ENCODE data around the gene TBC1D22A.

- TF ChIP-seq POLR2A (IDR thresholded peaks at IDR 0.05), result no peak
- TF ChIP-seq, protein P1, sequence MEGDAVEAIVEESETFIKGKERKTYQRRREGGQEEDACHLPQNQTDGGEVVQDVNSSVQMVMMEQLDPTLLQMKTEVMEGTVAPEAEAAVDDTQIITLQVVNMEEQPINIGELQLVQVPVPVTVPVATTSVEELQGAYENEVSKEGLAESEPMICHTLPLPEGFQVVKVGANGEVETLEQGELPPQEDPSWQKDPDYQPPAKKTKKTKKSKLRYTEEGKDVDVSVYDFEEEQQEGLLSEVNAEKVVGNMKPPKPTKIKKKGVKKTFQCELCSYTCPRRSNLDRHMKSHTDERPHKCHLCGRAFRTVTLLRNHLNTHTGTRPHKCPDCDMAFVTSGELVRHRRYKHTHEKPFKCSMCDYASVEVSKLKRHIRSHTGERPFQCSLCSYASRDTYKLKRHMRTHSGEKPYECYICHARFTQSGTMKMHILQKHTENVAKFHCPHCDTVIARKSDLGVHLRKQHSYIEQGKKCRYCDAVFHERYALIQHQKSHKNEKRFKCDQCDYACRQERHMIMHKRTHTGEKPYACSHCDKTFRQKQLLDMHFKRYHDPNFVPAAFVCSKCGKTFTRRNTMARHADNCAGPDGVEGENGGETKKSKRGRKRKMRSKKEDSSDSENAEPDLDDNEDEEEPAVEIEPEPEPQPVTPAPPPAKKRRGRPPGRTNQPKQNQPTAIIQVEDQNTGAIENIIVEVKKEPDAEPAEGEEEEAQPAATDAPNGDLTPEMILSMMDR (IDR thresholded peaks at IDR 0.05), result no peak
Observed at GRCh38 chr22:47195484-47196165, 433.2 kb downstream of the TBC1D22A start.

Measured in right lobe of liver (tissue), 4 donors.